HepG2 (cell line): ENCODE results near the gene RACGAP1. TPM values are rescaled to one million over a fixed set of nuclear protein-coding genes. Genes with fewer than 3 reads are reported as not detected.

Experiments
- ATAC-seq: fragments of 200-7000 bp; cut with Tn5 transposase; 3 replicates; pipeline ENCODE4 v1.9.1; 2020; ENCODE audit warnings: mild to moderate bottlenecking, moderate library complexity
- BruUV-seq: library from RNA; stranded (reverse); fragments of 400-500 nt; replicated peaks from 2 replicates; lab custom pipeline; 2021; lab: Mats Ljungman, UMichigan
- CTCF ChIA-PET: fragments of 300-600 bp; formaldehyde crosslinking; extraction: SDS; loops from one replicate; lab custom pipeline; 2021; ENCODE audit warnings: low total read pairs, inconsistent platforms, low intra/inter-chr PET ratio; lab: Yijun Ruan, JAX
- POLR2A ChIA-PET: fragments of 350-600 bp; sonication (Branson Sonifier 250); formaldehyde crosslinking; loops from one replicate; lab custom pipeline; 2020; ENCODE audit warnings: antibody characterized with exemption, inconsistent platforms; lab: Yijun Ruan, JAX
- DNase-seq: peaks from one replicate; pipeline ENCODE4 v3.0.0-alpha.2; 2015; ENCODE audit warnings: low spot score
- FAIRE-seq: peaks from 3 replicates; lab custom pipeline; 2011; peaks lifted over from hg19 to GRCh38; lab: Jason Lieb, UNC
- H2AFZ ChIP-seq: one replicate; pipeline ENCODE4 v1.6.1; 2011; ENCODE audit warnings: low read length, inconsistent platforms
- H3K27ac ChIP-seq: fragments of 300-600 bp; 3 replicates; pipeline ENCODE4 v1.8.0; 2011; ENCODE audit warnings: mixed run types, mild to moderate bottlenecking, mixed read lengths, low read length, inconsistent platforms; ENCODE audit not compliant: insufficient read depth; ENCODE audit errors: extremely low read length
- H3K27me3 ChIP-seq, 2 experiments: fragments of 200-600 bp in 1 of 2; 2 replicates in 1 of 2; 3 replicates in 1 of 2; pipeline versions ENCODE4 v1.6.0 to v1.8.0; 2011; ENCODE audit warnings: low read length in 2 of 2, mild to moderate bottlenecking in 2 of 2, moderate library complexity in 2 of 2, inconsistent platforms in 1 of 2; ENCODE audit not compliant: insufficient read depth in 2 of 2, control insufficient read depth in 1 of 2
- H3K36me3 ChIP-seq, 2 experiments: fragments of 200-600 bp in 1 of 2; replicated peaks in 1 of 2; 2 replicates in 1 of 2; 3 replicates in 1 of 2; pipeline versions ENCODE4 v1.5.1 to v1.8.0; 2011; ENCODE audit warnings: low read length in 2 of 2, inconsistent platforms in 1 of 2; ENCODE audit not compliant: insufficient read depth in 2 of 2, control insufficient read depth in 1 of 2
- H3K4me1 ChIP-seq: 2 replicates; pipeline ENCODE4 v1.5.1; 2012; ENCODE audit warnings: low read length, inconsistent platforms; ENCODE audit not compliant: insufficient read depth
- H3K4me2 ChIP-seq: 2 replicates; pipeline ENCODE4 v1.6.0; 2011; ENCODE audit warnings: low read depth, low read length, inconsistent platforms
- H3K4me3 ChIP-seq, 3 experiments: fragments of 200-600 bp in 1 of 3; sonication (generic), shearing (Covaris generic) in 1 of 3; replicated peaks in 1 of 3; 2 replicates each; pipeline ENCODE4 v1.5.1; 2011 to 2016; ENCODE audit warnings: low read length in 3 of 3, inconsistent platforms in 2 of 3, low read depth in 2 of 3, mild to moderate bottlenecking in 2 of 3, control low read depth in 1 of 3, mixed read lengths in 1 of 3; ENCODE audit not compliant: insufficient read depth in 1 of 3
- H3K79me2 ChIP-seq: one replicate; pipeline ENCODE4 v1.6.1; 2011; ENCODE audit warnings: low read length, inconsistent platforms; ENCODE audit not compliant: insufficient read depth
- H3K9ac ChIP-seq: 2 replicates; pipeline ENCODE4 v1.6.0; 2011; ENCODE audit warnings: mild to moderate bottlenecking, low read depth, low read length, inconsistent platforms; ENCODE audit not compliant: insufficient read depth
- H3K9me3 ChIP-seq: 2 replicates; pipeline ENCODE4 v1.5.1; 2012; ENCODE audit warnings: mild to moderate bottlenecking, low read length
- H4K20me1 ChIP-seq: 2 replicates; pipeline ENCODE4 v1.6.0; 2011; ENCODE audit warnings: inconsistent platforms, mild to moderate bottlenecking, low read length, moderate library complexity; ENCODE audit not compliant: insufficient read depth
- ELF1 ChIP-seq: sonication (generic); formaldehyde crosslinking; IDR thresholded peaks from 2 replicates; pipeline ENCODE4 v1.4.0; 2020; ENCODE audit warnings: missing genetic modification reagents
- FIP1L1 ChIP-seq: fragments of 200-400 bp; formaldehyde crosslinking; IDR thresholded peaks from 2 replicates; pipeline ENCODE4 v1.6.1; 2018; ENCODE audit warnings: low read depth, mild to moderate bottlenecking, low read length, moderate library complexity, borderline replicate concordance; ENCODE audit not compliant: insufficient read depth
- HOXD1 ChIP-seq: sonication (generic); formaldehyde crosslinking; IDR thresholded peaks from 2 replicates; pipeline ENCODE4 v1.5.0; 2020; ENCODE audit warnings: missing genetic modification reagents
- PREB ChIP-seq: sonication (generic); formaldehyde crosslinking; IDR thresholded peaks from 2 replicates; pipeline ENCODE4 v1.4.0; 2020; ENCODE audit warnings: missing genetic modification reagents
- RFX5 ChIP-seq: IDR thresholded peaks from 2 replicates; pipeline ENCODE4 v1.6.1; 2011; ENCODE audit warnings: low read depth, low read length, improper control_type of control experiment
- RORA ChIP-seq: sonication (generic); formaldehyde crosslinking; IDR thresholded peaks from 2 replicates; pipeline ENCODE4 v1.5.0; 2020; ENCODE audit warnings: mild to moderate bottlenecking, missing genetic modification reagents, moderate library complexity
- TCF7 ChIP-seq: sonication (generic); IDR thresholded peaks from 2 replicates; pipeline ENCODE4 v1.6.1; 2016; ENCODE audit warnings: antibody characterized with exemption, low read depth
- ZFP82 ChIP-seq: sonication (generic); formaldehyde crosslinking; IDR thresholded peaks from 2 replicates; pipeline ENCODE4 v1.5.1; 2020; ENCODE audit warnings: mild to moderate bottlenecking, missing genetic modification reagents, borderline replicate concordance
- ZNF563 ChIP-seq: sonication (generic); formaldehyde crosslinking; IDR thresholded peaks from 2 replicates; pipeline ENCODE4 v1.8.0; 2022; ENCODE audit warnings: mild to moderate bottlenecking, moderate library complexity, missing genetic modification reagents
- ZSCAN21 ChIP-seq: sonication (generic); formaldehyde crosslinking; IDR thresholded peaks from 2 replicates; pipeline ENCODE4 v1.8.0; 2022; ENCODE audit warnings: mild to moderate bottlenecking, missing genetic modification reagents, moderate library complexity, borderline replicate concordance
- ZXDC ChIP-seq: sonication (generic); formaldehyde crosslinking; IDR thresholded peaks from 2 replicates; pipeline ENCODE4 v1.5.0; 2020; ENCODE audit warnings: mild to moderate bottlenecking, missing genetic modification reagents
- in situ Hi-C: cut with HindIII; loops from 2 replicates; pipeline ENCODE4 v1.10.0; 2017; ENCODE audit warnings: low pct_unique_long_range_greater_than_20kb; ENCODE audit not compliant: extremely low pct_ligation_motif_present
- intact Hi-C: fragments of 100-400 bp; cut with micrococcal nuclease; formaldehyde crosslinking; loops from one replicate; pipeline ENCODE4 v1.10.0; 2022; ENCODE audit not compliant: unreplicated experiment
- polyA plus RNA-seq, 8 experiments: library from polyadenylated mRNA; depleted of rRNA in 3 of 8; stranded (reverse) in 7 of 8; unstranded in 1 of 8; fragments of >200 nt; fragmentation: Illumina TruSeq in 4 of 8; extraction: Trizol in 4 of 8; gene quantifications; 2 replicates each; pipeline versions ENCODE4 v1.2.1 to v1.2.3, GENCODE V29; 2011 to 2016; ENCODE audit warnings: low read depth in 4 of 8, missing spikeins in 1 of 8, mixed read lengths in 1 of 8; ENCODE audit not compliant: insufficient read depth in 1 of 8
- total RNA-seq, 5 experiments: library from RNA; depleted of rRNA; stranded (reverse); fragments of >200 nt; fragmentation: Illumina TruSeq; extraction: Trizol; gene quantifications; 2 replicates each; pipeline ENCODE4 v1.2.3, GENCODE V29; 2016; ENCODE audit warnings: low read depth in 1 of 5
- TF ChIP-seq, protein P1 (sequence below): sonication (generic); formaldehyde crosslinking; IDR thresholded peaks from 2 replicates; pipeline ENCODE4 v1.4.0; 2020; ENCODE audit warnings: missing genetic modification reagents, borderline replicate concordance

Gene RACGAP1
- total and polyA plus RNA-seq, 2 of the 13 experiments (the other 11 are each of a cell fraction or from before 2014, with no cell fraction given) = 16.7 to 57.9 TPM

DNA sequence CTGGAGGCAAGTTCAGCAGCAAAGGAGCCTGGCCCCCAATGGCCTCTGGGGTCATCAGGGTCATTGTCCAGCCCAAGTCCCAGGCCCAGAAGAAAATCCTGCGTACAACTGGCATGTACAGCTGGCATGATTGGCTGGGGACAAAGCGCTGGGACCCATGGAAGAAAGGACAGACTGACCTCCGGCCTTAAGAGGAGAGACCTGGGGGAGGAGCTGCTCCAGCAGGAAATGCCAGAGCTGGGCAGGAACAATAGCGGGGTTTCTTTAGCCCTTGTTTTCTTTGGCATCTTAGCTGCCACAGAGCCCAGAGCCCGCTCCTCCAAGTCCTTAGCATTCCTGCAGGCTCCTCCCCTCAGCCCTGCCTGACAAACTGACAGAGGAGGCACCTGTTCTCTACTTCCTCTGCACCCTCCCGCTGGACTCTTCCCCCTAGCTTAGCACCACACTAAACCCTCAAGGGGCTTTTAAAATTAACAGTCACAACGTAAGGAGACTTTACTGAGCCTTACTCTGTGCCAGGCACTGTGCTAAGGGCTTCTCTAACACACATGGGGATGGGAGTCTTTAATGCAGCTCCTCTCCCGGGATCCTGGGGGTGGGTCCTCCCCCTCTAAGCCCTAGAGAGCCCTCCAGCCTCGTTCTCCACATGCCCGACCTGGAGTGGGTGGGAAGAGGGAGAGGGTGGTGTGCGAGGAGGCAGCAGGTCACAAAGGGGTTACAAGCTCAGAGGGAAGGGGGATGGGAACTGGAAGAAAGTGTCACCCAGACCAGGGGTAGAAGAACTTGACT is 65.4 kb downstream of the RACGAP1 start (continued):
- TF ChIP-seq ZXDC (CRISPR knock-in tag) (no peak), ZNF563 (no peak), ELF1 (no peak), ZSCAN21 (CRISPR knock-in tag) (no peak), PREB (CRISPR knock-in tag) (no peak)

- no peak for ATAC-seq
- in situ Hi-C loops (no loop called here), intact Hi-C loops (no loop called here)
- Histone ChIP-seq H2AFZ (no peak overlapping the region), H3K27me3 (peaks cover 0 to 52% of the 10 kb centered on the region in 2 experiments; a peak in 3 of 5 replicates), H3K4me2 (no peak overlapping the region), H3K27ac (no peak overlapping the region), H3K36me3 (no peaks in the 10 kb centered on the region), H3K79me2 (no peaks in the 10 kb centered on the region), H3K9me3 (no peaks in the 10 kb centered on the region), H3K9ac (no peak overlapping the region), H3K4me3 (no peak overlapping the region), H4K20me1 (no peaks in the 10 kb centered on the region), H3K4me1 (peaks cover 17% of the 10 kb centered on the region)
- TF ChIP-seq RFX5 = no peak
- no peak for TF ChIP-seq HOXD1
- no peak for TF ChIP-seq ZFP82 (CRISPR knock-in tag)
- no peak for TF ChIP-seq FIP1L1
- TF ChIP-seq RORA (CRISPR knock-in tag) = no peak
- TF ChIP-seq, protein P1, sequence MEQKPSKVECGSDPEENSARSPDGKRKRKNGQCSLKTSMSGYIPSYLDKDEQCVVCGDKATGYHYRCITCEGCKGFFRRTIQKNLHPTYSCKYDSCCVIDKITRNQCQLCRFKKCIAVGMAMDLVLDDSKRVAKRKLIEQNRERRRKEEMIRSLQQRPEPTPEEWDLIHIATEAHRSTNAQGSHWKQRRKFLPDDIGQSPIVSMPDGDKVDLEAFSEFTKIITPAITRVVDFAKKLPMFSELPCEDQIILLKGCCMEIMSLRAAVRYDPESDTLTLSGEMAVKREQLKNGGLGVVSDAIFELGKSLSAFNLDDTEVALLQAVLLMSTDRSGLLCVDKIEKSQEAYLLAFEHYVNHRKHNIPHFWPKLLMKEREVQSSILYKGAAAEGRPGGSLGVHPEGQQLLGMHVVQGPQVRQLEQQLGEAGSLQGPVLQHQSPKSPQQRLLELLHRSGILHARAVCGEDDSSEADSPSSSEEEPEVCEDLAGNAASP (CRISPR knock-in tag) = no peak
- no peak for TF ChIP-seq TCF7
- ChIA-PET POLR2A (no interaction called here), CTCF (no interaction called here)
- FAIRE-seq = no peak
- no peak for DNase-seq
- no TSS peak for BruUV-seq
These were observed 67.7 kb downstream of the RACGAP1 start for GRCh38 chr12:49957570-49957967.
